Measurements from ENCODE around the gene RBFA.
A peak's percentile ranks its signal among the peaks of the same experiment; 100 is the strongest.
"Not testable (repeated sequence)": the region's sequence is repeated elsewhere in the genome, so short reads cannot be mapped to it uniquely, and the experiment has no call there.

The RBFA gene

DNA sequence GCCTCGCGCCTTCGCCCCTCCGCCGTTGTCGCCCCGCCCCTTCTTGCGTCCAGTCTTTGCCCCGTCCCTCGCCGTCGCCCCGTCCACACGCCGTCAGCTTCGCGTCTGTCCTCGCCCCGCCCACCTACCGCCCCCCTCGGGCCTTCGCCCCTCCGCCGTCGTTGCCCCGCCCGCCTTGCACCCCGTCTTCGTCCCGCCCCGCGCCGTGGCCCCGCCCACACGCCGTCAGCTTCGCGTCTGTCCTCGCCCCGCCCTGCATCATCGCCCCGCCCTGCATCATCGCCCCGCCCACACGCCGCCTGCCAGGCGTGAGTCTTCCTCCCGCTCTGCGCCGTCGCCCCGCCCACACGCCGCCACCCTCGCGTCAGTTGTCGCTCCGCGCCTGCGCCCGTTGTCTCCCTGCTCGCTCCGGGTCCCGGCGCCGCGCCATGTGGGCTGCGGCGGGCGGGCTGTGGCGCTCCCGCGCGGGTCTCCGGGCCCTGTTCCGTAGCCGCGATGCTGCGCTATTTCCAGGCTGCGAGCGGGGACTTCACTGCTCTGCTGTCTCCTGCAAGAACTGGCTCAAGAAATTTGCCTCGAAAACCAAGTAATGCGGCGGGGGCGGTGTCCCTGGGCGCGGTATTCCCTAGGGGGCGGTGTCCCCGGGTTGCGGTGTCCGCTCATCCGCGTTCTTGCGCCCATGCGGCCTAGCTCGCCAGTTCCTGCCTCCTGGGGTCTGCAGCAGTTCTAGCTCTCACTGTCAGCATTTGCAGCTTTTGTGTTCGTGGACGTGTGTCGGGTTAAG lies at the start of gene RBFA:
RBFA (plus strand) TSS at position 367 of the 784 bp plus-strand sequence; CDS start at position 429, 62 bp downstream.
- peak; percentile 99 for DNase-seq

DNA sequence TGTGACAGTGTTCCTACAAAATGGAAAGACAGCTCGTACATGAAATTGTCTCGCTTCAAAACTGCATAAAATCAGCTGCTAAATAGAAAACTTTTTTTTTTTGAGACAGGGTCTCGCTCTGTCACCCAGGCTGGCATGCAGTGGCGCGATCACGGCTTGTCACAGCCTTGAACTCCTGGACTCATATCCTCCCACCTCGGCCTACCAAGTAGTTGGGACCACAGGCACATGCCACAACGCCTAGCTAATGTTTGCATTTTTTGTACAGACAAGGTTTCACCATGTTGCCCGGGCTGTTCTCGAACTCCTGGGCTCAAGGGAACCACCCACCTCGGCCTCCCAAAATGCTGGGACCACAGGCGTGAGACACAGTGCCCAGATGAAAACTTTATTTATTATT lies 49.1 kb upstream of the RBFA start:
- DNase-seq = no peak

DNA sequence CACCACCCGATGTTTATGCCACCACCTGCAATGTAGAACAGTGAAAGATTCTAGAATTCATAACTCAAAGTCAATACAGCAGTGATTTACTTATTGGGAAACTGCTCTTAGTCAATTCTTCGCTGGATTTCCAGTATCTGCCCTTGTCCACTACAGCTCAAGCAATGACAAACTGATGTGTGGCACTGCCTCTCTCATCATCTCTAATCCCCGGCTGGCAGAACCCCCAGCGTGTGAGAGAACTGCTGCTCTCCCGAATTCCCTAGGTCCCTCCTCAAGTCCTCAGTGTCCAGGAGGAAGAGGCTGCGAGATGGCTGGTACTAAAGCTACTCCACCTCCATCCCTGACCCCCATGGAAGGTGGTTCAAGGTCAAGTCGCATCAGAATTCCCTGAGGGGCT lies 47.5 kb upstream of the RBFA start:
- DNase-seq = no peak

GRCh38 chr18:79987566-79987965 lies 46.7 kb upstream of the RBFA start:
- no peak for DNase-seq

- peak; percentile 47 for DNase-seq
Measured at GRCh38 chr18:79988071-79988450, 46.2 kb upstream of the RBFA start.

GRCh38 chr18:79988451-79989194 lies 45.6 kb upstream of the RBFA start, which contains the start of gene TXNL4A:
Gene TXNL4A, minus strand, starts transcription at chr18:79988563. Its CDS starts 171 bp downstream, at chr18:79988392.
- DNase-seq = peak; percentile 80

DNA sequence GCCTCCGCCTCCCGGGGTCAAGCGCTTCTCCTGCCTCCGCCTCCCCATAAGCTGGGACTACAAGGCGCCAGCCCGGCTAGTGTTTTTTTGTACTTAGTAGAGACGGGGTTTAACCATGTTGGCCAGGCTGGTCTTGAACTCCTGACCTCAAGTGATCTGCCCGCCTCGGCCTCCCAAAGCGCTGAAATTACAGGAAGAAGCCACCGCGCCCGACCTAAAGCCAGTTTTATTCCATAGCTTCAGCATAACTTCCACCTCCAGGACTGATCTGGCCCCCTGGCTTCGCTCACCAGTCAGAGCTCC lies 45.1 kb upstream of the RBFA start:
- DNase-seq = no peak

GRCh38 chr18:79991494-79991893 lies 42.7 kb upstream of the RBFA start:
- DNase-seq = no peak

DNA sequence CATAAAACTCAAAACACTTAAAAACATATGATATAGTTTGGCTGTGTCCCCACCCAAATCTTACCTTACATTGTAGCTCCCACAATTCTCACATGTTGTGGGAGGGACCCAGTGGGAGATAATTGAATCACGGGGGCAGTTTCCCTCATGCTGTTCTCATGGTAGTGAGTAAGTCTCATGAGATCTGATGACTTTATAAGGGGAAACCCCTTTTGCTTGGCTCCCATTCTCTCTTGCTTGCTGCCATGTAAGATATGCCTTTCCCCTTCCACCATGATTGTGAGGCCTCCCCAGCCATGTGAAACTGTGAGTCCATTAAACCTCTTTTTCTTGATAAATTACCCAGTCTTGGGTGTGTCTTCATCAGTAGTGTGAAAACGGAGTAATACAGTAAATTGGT lies 34.5 kb upstream of the RBFA start:
- not testable (repeated sequence) for DNase-seq

DNA sequence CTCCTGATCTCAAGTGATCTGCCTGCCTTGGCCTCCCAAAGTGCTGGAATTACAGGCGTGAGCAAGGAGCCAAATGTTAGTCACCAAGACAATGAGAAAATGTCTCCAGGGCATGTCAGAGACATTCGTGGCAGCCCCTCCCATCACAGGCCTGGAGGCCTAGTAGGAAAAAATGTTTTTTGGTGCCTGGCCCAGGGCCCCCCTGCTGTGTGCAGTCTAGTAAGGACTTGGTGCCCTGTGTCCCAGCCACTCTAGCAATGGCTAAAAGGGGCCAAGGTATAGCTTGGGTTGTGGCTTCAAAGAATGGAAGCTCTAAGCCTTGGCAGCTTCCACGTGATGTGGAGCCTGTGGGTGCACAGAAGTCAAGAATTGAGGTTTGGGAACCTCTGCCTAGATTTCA lies 33.4 kb upstream of the RBFA start:
- DNase-seq = no peak

DNA sequence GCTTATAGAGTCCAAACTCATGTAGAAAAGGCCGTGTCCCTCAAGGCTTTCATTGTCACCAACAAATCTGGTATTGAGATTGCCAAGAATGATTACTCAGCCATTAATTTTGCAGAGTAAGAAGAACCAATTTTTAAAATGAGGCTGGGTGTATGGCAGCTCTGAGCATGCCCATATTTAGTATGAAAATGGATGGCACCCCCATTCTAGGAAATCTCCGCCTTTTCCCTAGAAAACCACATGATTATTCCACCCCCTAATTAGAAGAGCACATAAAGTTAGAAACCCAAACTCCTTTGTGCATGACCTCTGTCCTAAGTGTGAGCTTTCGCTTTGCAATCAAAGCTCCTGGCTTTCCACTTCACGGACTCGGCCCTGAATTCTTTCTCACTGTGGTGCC lies 31.8 kb upstream of the RBFA start:
- no peak for DNase-seq

DNA sequence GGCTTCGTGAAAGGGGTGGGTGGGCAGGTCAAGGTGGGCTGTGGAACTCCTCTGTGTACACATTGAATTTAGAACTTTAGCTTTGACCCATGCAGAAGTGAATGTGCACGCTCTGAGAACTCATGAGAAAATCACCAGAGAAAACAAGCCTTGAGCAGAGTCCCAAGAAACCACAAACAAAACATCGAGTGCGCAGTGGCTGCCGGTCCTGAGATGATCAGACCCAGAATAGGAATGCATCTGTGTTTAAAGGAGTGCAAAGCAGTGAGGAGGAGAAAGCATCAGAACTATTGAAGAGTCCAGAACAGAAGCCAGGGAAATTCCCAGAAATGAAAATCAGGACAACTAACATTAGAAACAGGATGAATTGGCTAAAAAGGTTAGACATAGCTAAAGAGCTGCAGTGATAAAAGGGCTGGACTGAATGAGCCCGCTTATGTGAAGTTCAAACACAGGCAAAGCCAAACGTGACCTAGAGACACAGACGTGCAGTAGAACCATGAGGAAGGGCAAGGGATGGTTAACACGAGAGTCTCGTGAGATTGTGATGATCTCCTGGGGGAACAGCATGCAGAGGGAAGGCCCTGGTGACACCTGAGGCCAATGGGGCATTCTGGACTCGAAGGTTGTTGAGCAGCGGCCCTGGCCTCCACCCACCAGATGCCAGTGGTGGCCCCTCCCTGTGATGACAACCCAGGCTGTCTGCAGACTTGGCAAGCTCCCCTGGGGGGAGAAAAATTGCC lies 29.5 kb upstream of the RBFA start:
- DNase-seq = no peak

GRCh38 chr18:80006724-80007123 lies 27.5 kb upstream of the RBFA start:
- no peak for DNase-seq

DNA sequence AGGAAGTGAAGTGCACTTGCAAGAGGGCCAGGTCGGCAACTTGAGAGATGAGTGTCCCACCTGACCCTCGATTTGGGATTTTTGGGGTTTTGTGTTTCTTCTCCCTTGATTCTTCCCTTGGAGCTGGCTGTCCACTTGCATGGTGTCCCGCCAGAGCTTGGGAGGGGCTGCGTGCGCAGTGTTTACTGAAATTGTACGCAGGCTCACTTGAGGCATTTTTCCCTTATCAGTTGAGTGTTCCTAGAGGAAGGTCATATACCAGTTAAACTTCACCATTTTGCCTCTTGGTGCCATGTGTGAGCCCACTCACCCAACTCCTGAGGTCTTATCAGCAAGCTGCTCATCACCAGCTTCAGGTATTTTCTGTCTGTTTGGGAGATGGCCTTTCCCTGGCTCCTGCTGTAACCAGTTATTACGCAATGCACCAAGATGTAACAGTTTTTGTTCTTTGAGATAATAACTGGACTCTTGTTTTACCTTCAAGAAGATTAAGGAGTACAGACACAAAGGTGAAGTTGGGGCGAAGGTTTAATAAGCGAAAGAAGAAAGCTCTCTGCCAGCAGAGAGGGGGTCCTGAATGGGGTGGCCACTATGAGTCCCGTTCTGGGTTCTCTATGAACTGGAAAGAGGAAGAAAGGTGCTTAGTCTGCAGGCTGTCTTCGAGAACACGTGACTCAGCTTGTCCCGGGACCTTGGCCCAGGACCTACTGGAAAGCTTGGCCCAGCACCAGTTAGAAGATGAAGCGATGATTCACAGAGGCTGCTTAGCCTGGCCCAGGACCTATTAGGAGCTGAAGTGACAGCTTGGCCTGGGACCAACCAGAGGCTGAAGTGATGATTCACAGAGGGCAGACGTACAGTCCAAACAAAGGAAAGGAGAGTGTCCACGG lies 24.3 kb upstream of the RBFA start:
- no peak for DNase-seq

DNA sequence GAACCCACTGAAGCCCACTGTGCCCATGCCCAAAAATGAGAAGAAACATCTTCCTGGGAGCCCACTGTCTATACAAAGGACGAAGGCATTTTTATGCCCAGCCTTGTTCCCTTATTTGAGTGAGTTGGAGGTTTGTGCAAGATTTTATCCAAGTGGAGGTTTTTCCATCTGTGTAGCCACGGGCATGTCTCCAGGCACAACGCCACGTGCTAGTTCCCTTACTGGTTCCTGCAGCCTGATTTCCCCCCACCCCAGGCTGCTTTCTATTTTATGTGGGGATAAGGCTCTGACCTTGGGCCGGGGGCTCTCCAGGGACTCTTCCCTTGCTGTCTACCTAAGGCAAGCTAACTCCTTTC lies 23.7 kb upstream of the RBFA start:
- no peak for DNase-seq

DNA sequence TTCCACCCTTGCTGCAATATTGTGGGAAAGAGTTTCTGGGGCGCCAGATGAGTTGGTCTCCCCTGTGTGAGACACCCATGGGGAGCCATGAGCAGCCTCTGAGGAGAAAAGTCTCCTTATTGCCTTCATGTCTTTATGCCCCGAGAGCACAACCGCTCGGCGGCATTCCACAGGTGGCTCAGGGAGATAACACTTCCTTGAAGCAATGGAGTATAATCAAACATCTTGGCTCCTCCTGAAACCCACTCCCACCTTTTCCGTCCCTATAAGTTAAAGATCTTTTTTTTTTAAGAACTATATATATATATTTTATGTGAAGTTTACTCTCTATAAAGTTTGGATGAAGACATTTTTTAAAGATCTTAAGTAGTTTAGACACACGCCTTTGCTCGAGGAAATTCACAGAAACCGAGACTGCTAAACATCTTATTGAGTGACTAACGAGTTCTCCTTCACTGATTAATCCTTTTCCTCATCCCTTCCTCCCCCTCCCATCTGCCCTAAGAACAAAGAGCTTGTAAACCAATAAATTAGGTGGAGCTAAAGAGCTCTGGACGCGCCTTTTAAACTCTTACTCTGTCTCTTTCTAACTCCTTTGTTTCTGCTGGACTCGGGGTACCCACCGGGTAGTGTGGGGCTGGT lies 22.6 kb upstream of the RBFA start:
- not testable (repeated sequence) for DNase-seq

DNA sequence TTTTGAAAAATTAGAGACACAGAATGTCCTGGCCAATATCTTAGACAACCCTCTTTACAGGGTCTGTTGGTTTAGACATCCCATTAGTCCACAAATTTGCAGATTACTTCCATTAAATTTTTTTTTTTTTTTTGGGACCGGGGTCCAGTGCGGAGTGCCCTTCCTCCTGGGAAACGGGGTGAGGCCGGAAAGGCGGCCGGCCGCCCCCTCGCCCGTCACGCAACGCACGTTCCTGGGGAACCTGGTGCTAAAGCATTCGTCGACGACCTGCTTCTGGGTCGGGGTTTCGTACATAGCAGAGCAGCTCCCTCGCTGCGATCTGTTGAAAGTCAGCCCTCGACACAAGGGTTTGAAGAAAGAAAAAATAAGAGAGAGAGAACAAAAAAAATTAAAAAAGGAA lies 21.5 kb upstream of the RBFA start:
- no peak for DNase-seq

- DNase-seq = no peak
Measured at GRCh38 chr18:80022613-80023012, 11.6 kb upstream of the RBFA start.

DNA sequence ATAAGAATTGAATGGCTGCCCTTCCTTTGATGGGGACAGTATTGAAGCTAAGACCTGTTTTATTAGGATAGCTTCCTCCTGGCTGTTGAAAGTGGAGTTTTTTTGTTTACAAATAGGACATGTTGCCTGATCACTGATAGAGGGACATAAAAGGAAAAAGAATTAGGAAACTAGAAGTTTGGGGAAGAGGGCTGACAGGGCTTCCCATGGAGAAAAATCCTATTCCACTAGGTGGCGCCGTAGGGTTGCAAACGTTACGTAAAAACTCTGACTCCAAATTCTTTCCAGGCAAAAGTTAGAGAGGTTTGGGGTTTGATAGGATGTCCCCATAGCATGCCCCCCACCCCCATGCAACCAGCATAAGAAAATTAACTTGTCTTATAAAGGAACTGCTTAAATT lies 11.1 kb upstream of the RBFA start:
- no peak for DNase-seq

GRCh38 chr18:80026363-80026762 lies 7.9 kb upstream of the RBFA start:
- DNase-seq = no peak

DNA sequence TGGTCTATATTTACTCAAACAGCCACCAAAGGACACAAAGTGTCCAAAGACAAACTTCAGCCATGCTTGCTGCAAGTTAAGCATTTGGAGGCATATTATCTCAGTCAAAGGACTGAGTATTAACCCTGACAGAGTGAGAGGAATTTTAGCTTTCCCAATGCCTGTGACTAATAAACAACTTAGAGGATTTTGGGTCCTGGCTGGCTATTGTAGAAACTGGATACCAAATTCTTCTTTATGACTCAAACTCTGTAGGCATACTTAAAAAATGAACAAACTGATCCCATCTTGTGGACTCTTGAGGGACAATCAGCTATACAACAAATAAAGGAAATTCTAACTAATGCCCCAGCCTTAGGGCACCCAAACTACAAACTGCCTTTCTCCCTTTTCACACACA lies 6.5 kb upstream of the RBFA start:
- DNase-seq = not testable (repeated sequence)

DNA sequence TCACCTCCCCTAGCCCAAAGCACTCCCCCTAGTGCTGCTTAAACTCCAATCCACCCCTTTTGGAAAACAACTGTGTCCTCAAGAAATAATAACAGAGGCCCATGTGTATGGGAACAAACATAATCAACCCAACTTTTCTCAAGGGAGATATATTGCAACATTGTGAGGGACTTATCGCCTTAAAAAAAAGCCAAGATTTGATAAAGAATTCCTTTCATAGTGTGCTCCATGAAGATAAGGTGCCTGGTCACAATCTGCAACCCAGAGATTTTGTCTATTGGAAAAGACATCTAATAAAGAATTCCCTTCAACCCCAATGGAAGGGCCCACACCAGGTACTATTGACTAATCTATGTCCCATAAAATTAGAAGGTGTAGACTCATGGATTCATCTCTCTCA lies 4.5 kb upstream of the RBFA start:
- DNase-seq = no peak

Measured in NCI-H1436 (cell line).